Dermis microvascular lymphatic vessel endothelial cell (primary cell): ENCODE data around the gene B4GALNT2. TPM values are rescaled to one million over a fixed set of nuclear protein-coding genes. Genes with fewer than 3 reads are reported as not detected.
A peak's percentile ranks its signal among the peaks of the same experiment; 100 is the strongest.

Source experiments
- DNase-seq, 2 donors: peaks; one replicate each; pipeline versions ENCODE4 v3.0.0 to v3.0.0-alpha.2; 2010; ENCODE audit warnings: low read depth in 2 of 2
- total RNA-seq: library from RNA; depleted of rRNA; stranded (reverse); fragments of >200 nt; gene quantifications from 2 replicates; pipeline ENCODE4 v1.2.1, GENCODE V29; 2014

The B4GALNT2 gene
- total RNA-seq, 1 donor from 2014 or later, result not detected

GRCh38 chr17:49210158-49211029 is 77.8 kb downstream of the B4GALNT2 start, which contains the start of the genes ABI3 and GNGT2:
ABI3 (plus strand) TSS chr17:49210707; CDS start chr17:49210725, 18 bp downstream.
GNGT2 (minus strand) TSS chr17:49210574; CDS start chr17:49207422, 3,152 bp downstream.
- peak; percentile 74 to 93 for DNase-seq

GRCh38 chr17:49213399-49213798 is 80.8 kb downstream of the B4GALNT2 start:
- DNase-seq, result no peak

- DNase-seq, result no peak
Observed at GRCh38 chr17:49213847-49214246, 81.3 kb downstream of the B4GALNT2 start.

GRCh38 chr17:49214676-49215360 is 82.2 kb downstream of the B4GALNT2 start:
- DNase-seq, result peak; percentile 31 to 64

- no peak for DNase-seq
Observed at GRCh38 chr17:49216482-49216881, 83.9 kb downstream of the B4GALNT2 start.

- no peak for DNase-seq
Observed at GRCh38 chr17:49216953-49217650, 84.5 kb downstream of the B4GALNT2 start.

- no peak for DNase-seq
Observed at GRCh38 chr17:49217651-49218413, 85.3 kb downstream of the B4GALNT2 start.

- no peak for DNase-seq
Observed at GRCh38 chr17:49218941-49219913, 86.7 kb downstream of the B4GALNT2 start.

- no peak for DNase-seq
Observed at GRCh38 chr17:49219987-49220386, 87.4 kb downstream of the B4GALNT2 start.

GRCh38 chr17:49223168-49223516 is 90.6 kb downstream of the B4GALNT2 start:
- no peak for DNase-seq

- peak in 1 of 2 donors; percentile 38 for DNase-seq
Observed at GRCh38 chr17:49223517-49224197, 91.1 kb downstream of the B4GALNT2 start.

GRCh38 chr17:49224198-49224996 is 91.8 kb downstream of the B4GALNT2 start:
- DNase-seq, result peak in 1 of 2 donors; percentile 33

GRCh38 chr17:49224997-49225337 is 92.4 kb downstream of the B4GALNT2 start:
- no peak for DNase-seq

GRCh38 chr17:49225554-49226236 is 93.1 kb downstream of the B4GALNT2 start:
- no peak for DNase-seq
